ENCODE measurements around the gene PRKCG. TPM values are rescaled to one million over a fixed set of nuclear protein-coding genes. Genes with fewer than 3 reads are reported as not detected.
"Not testable (repeated sequence)": the region's sequence is repeated elsewhere in the genome, so short reads cannot be mapped to it uniquely, and the experiment has no call there.

PRKCG gene
- total RNA-seq (2014; rRNA removed; shearing (Covaris generic)) = not detected in 2 replicates
- polyA plus RNA-seq (2015; cell fraction: cytosol; rRNA removed) = 0.07 and 0.18 TPM in 2 replicates
- polyA plus RNA-seq (2015; cell fraction: nucleus; rRNA removed) = not detected in 2 replicates

DNA sequence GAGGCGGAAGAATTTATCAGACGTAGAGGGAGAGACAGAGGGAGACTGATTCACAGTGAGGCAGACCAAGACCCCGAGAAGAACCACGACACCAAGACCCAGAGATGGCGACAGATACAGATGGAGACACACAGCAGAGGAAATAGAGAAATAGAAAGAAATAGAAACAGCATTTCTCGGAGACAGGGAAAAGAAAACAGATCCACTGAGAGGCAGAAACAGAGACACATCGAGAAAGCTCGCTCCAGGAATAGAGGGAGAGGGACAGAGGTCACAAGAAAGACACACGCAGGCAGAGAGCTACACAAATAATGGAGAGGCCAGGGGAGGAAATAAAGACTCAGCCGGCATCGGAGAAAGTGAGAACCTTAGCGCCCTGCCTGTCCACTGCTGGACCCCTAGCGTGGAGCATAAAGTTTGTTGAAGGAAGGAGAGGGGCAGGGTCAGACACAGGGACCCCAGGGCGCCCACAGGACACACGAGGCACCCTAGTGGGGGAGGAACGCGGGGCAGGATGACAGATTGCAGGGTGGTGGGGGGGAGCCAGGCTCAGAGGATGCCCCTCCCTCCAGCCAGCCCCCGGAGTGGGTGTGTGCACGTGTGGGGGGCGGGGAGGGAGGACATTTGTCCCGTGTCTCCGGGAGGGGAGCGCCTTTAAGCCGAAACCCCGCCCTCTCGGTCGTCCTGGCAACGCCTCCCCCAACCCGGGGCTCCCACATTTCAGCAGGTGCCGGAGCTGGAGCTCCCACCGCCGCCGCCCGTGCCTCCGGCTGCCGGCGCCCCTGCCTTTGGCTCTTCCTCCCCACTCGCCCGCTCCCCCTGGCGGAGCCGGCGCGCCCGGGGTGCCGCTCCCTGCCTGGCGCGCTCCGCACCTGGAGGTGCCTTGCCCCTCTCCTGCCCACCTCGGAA, at the start of gene PRKCG:
Gene PRKCG, plus strand, starts transcription at position 716 of the 909 bp plus-strand sequence. CDS start 298 bp downstream, outside the sequence.
- in situ Hi-C loops (cut with HindIII; ENCODE audit: low pct_unique_long_range_greater_than_20kb, low sequenced_read_pairs) = no loop called here
- no peak for DNase-seq (ENCODE audit: low read depth, low spot score)

DNA sequence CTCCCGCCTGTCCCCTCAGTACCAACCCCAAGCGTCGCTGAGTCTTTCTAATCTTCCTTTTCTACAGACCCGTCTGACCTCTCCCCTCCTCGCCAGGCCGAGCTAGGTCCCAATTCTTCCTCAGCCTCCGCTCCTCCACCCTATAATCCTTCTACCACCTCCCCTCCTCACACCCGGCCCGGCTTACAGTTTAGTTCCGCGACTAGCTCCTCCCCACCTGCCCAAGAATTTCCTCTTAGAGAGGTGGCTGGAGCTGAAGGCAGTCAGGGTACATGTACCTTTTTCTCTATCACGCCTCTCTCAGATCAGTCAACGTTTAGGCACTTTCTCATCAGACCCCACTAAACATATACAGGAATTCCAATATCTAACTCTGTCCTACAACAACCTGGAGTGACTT, 49.1 kb upstream of the PRKCG start:
- DNase-seq (ENCODE audit: low read depth, low spot score); in situ Hi-C loops (cut with HindIII; ENCODE audit: low pct_unique_long_range_greater_than_20kb, low sequenced_read_pairs): not testable (repeated sequence)

DNA sequence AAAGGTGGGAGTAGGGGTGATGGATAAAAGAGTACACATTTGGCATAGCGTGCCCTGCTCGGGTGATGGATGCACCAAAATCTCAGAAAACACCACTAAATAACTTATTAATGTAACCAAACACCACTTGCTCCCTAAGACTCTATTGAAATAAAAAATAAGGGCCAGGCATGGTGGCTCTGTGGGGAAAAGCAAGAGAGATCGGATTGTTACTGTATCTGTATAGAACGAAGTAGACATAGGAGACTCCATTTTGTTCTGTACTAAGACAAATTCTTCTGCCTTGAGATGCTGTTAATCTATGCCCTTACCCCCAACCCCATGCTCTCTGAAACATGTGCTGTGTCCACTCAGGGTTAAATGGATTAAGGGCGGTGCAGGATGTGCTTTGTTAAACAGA, 43.6 kb upstream of the PRKCG start:
- DNase-seq (ENCODE audit: low read depth, low spot score); in situ Hi-C loops (cut with HindIII; ENCODE audit: low pct_unique_long_range_greater_than_20kb, low sequenced_read_pairs): not testable (repeated sequence)

DNA sequence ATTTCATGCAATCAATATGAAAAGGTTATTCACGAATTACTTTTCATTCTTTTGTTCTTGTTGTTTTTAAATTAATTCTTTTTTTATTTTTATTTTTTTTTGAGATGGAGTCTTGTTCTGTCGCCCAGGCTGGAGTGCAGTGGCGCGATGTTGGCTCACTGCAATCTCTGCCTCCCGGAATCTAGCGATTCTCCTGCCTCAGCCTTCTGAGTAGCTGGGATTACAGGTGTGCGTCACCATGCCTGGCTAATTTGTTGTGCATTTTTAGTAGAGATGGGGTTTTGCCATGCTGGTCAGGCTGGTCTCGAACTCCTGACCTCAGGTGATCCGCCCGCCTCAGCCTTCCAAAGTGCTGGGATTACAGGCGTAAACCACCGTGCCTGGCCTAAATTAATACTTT, 41.8 kb upstream of the PRKCG start:
- in situ Hi-C loops (cut with HindIII; ENCODE audit: low pct_unique_long_range_greater_than_20kb, low sequenced_read_pairs) = not testable (repeated sequence)

DNA sequence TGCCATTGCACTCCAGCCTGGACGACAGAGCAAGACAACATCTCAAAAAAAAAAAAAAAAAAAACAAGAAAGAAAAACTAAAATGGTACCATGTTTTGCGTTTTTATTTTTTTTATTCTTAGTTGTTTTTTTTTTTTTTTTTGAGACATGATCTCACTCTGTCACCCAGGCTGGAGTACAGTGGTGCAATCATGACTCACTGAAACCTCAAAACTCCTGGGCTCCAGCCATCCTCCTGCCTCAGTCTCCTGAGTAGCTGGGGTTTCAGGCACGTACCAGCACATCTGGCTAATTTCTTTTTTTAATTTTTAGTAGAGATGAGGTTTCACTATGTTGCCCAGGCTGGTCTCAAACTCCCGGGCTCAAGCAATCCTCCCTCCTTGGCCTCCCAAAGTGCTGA, 41.1 kb upstream of the PRKCG start:
- DNase-seq (ENCODE audit: low read depth, low spot score); in situ Hi-C loops (cut with HindIII; ENCODE audit: low pct_unique_long_range_greater_than_20kb, low sequenced_read_pairs): not testable (repeated sequence)

More for the DNA sequence above, 41.8 kb upstream of the PRKCG start:
- DNase-seq (ENCODE audit: low read depth, low spot score) = not testable (repeated sequence)

DNA sequence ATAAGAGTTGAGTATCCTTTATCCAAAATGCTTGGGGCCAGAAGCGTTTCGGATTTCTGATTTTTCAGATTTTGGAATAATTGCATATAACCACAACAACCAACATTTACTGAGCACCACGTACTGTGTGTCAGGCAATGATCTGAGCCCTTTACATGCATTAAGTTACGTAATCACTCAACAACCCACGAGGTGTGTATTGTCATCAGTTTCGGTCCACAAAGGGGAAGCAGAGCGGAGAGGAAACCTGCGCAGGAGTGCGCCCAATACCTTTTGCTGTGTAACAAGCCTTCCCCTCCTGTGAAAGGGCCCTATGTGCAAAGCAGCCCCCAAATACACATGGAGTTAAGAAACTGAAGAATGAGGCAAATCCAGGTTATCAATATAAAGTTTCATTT, 37.1 kb upstream of the PRKCG start:
- no peak for DNase-seq (ENCODE audit: low read depth, low spot score)
- in situ Hi-C loops (cut with HindIII; ENCODE audit: low pct_unique_long_range_greater_than_20kb, low sequenced_read_pairs) = no loop called here

DNA sequence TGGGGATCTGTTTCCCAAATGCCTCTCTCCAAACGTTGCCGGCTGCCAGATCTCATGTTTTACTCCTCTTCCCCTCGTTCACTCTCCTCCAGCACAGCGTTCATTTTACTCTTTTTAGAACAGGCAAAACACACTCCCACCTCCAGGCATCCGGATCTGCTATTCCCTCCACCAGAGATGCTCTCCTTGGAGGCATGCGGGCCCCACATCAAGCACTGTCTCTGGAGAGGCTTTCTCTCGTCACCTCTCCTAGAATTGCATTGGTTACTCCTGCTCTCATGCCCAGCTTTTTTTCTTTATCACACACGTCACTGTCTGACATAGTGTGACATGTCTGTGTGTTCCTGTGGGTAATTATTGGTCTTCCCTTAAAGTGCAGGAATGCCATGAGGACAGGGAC, 34.4 kb upstream of the PRKCG start:
- no peak for DNase-seq (ENCODE audit: low read depth, low spot score)
- in situ Hi-C loops (cut with HindIII; ENCODE audit: low pct_unique_long_range_greater_than_20kb, low sequenced_read_pairs) = no loop called here

DNA sequence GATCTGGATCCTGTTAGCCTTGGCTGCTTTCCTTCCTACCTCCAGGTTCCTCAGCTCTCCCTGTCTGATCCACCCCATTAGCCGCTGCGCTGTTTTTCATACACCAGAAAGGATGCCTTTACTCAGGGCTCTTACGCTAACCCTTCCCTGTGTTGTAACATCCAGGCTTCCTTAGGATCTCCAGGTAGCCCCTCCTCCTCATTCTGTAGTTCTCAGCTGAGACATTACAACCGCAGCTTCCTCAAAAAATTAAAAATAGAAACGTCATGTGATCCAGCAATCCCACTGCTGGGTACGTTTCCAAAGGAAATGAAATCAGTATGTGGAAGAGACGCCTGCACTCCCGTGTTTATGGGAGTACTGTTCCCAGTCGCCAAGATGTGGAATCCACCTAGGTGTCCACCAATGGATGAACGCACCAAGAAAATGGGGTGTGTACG, 32.7 kb upstream of the PRKCG start:
- in situ Hi-C loops (cut with HindIII; ENCODE audit: low pct_unique_long_range_greater_than_20kb, low sequenced_read_pairs) = no loop called here
- DNase-seq (ENCODE audit: low read depth, low spot score) = no peak

DNA sequence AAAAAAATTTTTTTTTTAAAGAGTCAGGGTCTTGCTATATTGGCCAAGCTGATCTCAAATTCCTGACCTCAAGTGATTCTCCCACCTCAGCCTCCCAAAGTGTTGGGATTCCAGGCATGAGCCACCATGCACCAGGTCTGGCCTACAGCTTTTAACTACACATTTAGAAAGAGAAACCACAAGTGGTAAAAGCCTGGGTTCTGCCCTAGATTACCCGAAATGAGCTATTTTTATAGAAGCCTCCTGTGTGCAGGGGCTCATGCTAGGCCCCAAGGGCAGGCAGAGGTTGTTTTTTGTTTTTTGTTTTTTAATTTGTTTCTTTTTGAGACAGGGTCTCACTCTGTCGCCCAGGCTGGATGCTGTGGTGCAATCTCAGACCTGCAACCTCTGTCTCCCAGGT, 28.3 kb upstream of the PRKCG start:
- in situ Hi-C loops (cut with HindIII; ENCODE audit: low pct_unique_long_range_greater_than_20kb, low sequenced_read_pairs) = no loop called here
- DNase-seq (ENCODE audit: low read depth, low spot score) = no peak

DNA sequence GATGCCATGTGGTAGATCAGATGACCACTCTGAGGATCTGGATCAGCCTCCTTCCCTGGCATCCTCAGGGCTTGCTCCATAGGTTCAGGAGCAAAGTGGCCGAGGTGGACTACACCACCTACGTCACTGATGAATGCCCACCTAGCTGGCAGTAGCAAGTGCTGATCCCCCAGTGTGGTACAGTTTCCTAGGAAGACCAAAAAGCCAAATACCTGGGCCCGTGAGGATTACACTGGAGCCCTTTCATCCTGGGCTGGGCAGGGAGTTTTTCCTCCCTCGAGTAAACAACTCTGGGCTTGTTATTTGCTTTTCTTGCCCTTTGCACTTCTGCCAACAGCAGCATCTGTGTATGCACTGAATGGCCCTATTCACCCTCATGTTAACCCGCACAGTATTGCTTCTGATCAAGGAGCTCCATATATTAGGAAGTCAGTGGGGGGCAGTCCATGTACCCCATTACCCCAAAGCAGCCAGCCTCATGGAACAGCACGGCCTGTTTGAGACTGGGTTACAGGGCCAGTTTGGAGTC, 17.6 kb upstream of the PRKCG start:
- peak; percentile 80 for DNase-seq (ENCODE audit: low read depth, low spot score)
- in situ Hi-C loops (cut with HindIII; ENCODE audit: low pct_unique_long_range_greater_than_20kb, low sequenced_read_pairs) = no loop called here

DNA sequence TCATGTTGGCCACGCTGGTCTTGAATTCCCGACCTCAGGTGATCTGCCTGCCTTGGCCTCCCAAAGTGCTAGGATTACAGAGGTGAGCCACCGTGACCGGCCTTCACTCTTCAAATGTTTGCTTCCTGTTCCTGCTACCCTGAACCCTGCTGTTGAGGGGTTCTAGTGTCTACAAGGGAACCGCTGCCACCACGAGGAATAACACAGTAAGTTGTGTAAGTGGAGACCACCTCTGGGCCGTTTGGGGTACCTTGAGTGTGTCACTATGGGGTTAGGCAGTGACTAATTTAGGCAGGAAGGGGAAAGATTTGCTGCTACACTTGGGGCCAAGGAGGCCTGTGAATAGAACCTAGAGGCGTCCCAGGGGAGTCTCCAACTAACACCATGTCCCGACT, 16.5 kb upstream of the PRKCG start:
- in situ Hi-C loops (cut with HindIII; ENCODE audit: low pct_unique_long_range_greater_than_20kb, low sequenced_read_pairs) = no loop called here
- no peak for DNase-seq (ENCODE audit: low read depth, low spot score)

DNA sequence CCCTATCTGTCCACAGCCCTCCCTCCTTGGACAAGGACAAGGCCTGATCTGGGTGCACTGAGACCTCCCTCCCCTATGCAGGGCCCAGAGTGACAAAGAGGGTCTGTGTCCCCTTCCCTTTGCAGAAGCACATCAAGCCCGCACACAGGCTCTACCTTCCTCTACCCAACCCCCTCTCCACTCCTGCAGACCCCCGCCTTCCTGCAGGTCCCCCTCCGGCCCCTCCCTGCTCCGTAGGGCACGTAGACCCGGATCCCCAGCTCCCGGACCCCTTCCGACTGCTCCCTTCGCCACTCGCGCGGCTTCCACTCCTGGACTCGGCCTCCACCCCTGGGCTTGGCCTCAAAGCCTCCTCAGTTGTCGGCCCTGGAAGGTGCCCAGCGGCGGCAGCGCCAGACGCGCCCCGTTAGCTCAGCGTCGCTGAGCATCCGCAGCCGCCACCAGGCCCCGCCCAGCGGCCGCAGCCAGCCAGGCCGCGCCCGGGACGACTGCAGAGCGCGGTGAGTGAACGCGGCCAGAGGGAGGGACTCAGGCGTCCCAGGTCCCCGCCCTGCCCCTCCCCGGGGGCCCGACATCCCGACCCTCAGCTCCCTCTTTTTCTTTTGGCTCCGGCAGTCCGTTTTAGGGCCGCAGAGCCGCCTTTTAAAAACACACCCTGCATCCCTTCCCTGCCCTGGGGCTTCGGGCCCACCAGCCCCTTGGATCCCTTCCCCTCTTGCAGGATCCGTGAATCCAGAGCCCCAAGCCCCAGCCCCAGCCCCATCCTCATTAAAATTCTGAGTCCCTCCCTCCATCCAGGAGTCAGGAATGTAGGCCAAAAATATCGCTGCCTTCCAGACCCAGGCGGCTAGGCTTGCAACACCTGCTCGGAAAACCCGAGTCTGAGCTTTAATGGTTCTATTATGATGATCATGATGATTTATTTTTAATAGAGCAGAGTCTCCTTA, 15.8 kb upstream of the PRKCG start:
- in situ Hi-C loops (cut with HindIII; ENCODE audit: low pct_unique_long_range_greater_than_20kb, low sequenced_read_pairs) = no loop called here
- no peak for DNase-seq (ENCODE audit: low read depth, low spot score)

DNA sequence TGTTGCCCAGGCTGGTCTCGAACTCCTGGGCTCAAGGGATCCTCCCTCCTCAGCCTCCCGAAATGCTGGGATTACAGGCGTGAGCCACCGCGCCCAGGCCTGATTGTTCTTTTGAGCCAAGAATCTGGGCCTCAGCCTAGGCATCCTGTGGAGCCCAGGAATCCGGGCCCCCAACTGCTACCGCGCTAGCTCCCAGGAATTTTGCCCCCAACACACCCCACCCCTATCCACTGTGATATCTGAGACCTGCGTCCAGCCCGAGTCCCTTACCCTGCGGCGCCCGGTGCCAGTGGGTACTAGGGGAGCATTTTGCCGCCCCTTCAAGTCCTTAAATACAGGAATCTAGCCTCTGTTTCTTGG, 15.2 kb upstream of the PRKCG start:
- no peak for DNase-seq (ENCODE audit: low read depth, low spot score)
- in situ Hi-C loops (cut with HindIII; ENCODE audit: low pct_unique_long_range_greater_than_20kb, low sequenced_read_pairs) = no loop called here

DNA sequence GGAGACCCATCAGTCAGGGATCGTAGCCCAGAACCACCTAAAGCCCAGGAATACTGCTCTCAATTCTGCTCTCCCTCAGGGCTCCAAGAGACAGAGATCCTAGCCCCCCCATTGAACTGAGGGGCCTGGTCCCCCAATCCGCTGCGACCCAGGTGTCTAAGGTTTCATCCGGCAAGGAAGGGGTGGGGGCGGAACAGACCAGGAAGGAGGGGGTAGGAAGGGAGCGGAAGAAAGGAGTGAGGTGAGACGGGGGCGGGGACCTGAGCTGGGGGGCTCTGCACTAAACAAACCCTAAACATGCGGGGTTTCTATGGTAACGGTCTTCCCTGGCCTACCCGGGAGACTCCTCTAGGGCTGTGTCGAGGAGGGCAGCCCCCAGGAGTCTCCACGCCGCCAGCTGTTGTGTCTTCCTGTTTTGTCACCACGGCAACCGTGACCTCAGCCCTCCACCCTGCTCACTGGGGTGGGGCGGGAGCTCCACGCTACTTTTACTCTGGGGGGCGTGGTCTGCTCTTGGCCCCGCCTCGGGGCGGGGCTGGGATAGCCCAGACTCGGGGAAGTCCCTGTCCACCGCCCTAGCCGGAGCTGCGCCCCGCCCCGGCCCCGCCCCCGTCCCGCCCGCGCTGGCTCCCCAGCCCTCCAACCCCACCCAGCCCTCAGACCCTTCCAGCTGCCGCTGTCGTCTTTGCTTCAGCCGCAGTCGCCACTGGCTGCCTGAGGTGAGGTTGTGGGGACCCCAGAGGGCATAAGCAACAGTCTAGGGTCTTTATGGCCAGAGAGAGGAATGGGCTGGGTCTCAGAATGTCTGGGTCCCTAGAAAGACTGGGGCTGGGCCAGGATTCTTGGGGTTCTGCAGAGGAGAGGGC, 14.5 kb upstream of the PRKCG start, which contains the start of gene MYADM:
Gene MYADM, plus strand, starts transcription at position 659 of the 866 bp plus-strand sequence. CDS start 5,647 bp downstream, outside the sequence.
- DNase-seq (ENCODE audit: low read depth, low spot score) = peak; percentile 89
- in situ Hi-C loops (cut with HindIII; ENCODE audit: low pct_unique_long_range_greater_than_20kb, low sequenced_read_pairs) = no loop called here

DNA sequence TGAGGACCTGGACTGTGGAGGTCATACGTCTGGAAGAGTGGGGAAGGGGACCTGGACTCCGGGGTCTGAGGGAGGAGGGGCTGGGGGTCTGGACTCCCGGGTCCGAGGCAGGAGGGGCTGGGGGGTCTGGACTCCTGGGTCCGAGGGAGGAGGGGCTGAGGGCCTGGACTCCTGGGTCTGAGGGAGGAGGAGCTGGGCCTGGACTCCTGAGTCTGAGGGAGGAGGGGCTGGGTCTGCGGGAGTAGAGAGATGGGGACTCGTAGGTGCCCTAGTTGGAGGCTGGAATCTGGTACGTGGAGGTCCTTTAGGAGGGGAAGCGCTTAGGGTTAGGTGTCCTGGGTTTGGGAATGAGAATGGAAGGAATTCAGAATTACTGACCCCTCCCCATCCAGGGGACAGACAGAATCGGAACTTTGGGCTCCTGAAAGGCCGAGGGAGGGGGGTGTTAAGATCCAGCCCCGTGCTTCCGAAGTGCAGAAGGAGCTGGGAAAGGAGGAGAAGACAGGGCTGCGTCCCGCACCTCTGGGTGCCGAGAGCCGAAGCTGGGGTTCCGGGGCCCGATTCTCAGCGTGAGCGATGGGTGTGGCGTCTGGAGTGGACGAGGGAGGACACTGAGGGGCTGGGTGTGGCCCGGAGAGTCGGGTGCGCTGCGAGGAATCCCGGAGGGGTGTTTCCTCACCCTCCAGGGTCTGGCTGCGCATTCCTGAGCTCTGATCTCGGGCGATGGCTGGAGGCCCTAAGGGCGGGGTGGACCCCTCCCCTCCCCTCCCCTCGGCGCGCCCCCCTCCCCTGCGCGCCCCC, 13.7 kb upstream of the PRKCG start:
- in situ Hi-C loops (cut with HindIII; ENCODE audit: low pct_unique_long_range_greater_than_20kb, low sequenced_read_pairs) = no loop called here
- DNase-seq (ENCODE audit: low read depth, low spot score) = no peak
